HepG2 (cell line): ENCODE results near the gene DLX1. TPM values are rescaled to one million over a fixed set of nuclear protein-coding genes. Genes with fewer than 3 reads are reported as not detected.

ENCODE experiments used
- CSRNP2 ChIP-seq: sonication (generic); formaldehyde crosslinking; conservative IDR thresholded peaks from 2 replicates; pipeline ENCODE4 v1.8.0; 2022; ENCODE audit warnings: low read depth, missing genetic modification reagents
- HMGXB4 ChIP-seq, 2 experiments: sonication (generic) in 1 of 2; formaldehyde crosslinking in 1 of 2; IDR thresholded peaks; 2 replicates each; pipeline versions ENCODE4 v1.4.0 to v1.6.1; 2018 to 2020; ENCODE audit warnings: missing genetic modification reagents in 2 of 2, borderline replicate concordance in 1 of 2, low read depth in 1 of 2, mild to moderate bottlenecking in 1 of 2, missing biosample characterization in 1 of 2
- IRF9 ChIP-seq: sonication (generic); formaldehyde crosslinking; IDR thresholded peaks from 2 replicates; pipeline ENCODE4 v1.8.0; 2022; ENCODE audit warnings: missing genetic modification reagents, mild to moderate bottlenecking, borderline replicate concordance
- MTF2 ChIP-seq: sonication (generic); formaldehyde crosslinking; IDR thresholded peaks from 2 replicates; pipeline ENCODE4 v1.5.0; 2020; ENCODE audit warnings: missing genetic modification reagents, borderline replicate concordance
- MYC ChIP-seq: sonication (generic); formaldehyde crosslinking; IDR thresholded peaks from 2 replicates; pipeline ENCODE4 v1.9.0; 2021; ENCODE audit warnings: missing genetic modification reagents, borderline replicate concordance
- NR2C2 ChIP-seq: sonication (generic); formaldehyde crosslinking; IDR thresholded peaks from 2 replicates; pipeline ENCODE4 v1.4.0; 2020; ENCODE audit warnings: missing genetic modification reagents, mild to moderate bottlenecking, moderate library complexity, borderline replicate concordance
- NR2F1 ChIP-seq, 2 experiments: fragments of 450-650 bp in 1 of 2; formaldehyde crosslinking in 1 of 2; IDR thresholded peaks; 2 replicates each; pipeline versions ENCODE4 v1.5.0 to v1.6.1; 2016 to 2020; ENCODE audit warnings: mild to moderate bottlenecking in 1 of 2, missing compliant biosample characterization in 1 of 2, missing genetic modification reagents in 1 of 2, moderate library complexity in 1 of 2
- PHF5A ChIP-seq: IDR thresholded peaks from one replicate; pipeline ENCODE4 v1.6.1; 2018; ENCODE audit warnings: low read depth, missing genetic modification reagents; ENCODE audit not compliant: unreplicated experiment
- REXO4 ChIP-seq: sonication (generic); formaldehyde crosslinking; IDR thresholded peaks from 2 replicates; pipeline ENCODE4 v1.8.0; 2022; ENCODE audit warnings: missing genetic modification reagents, mild to moderate bottlenecking, borderline replicate concordance
- SALL1 ChIP-seq: sonication (generic); formaldehyde crosslinking; IDR thresholded peaks from 2 replicates; pipeline ENCODE4 v1.8.0; 2022; ENCODE audit warnings: mild to moderate bottlenecking, missing genetic modification reagents
- TERF1 ChIP-seq: sonication (generic); formaldehyde crosslinking; IDR thresholded peaks from 2 replicates; pipeline ENCODE4 v1.8.0; 2022; ENCODE audit warnings: mild to moderate bottlenecking, missing genetic modification reagents, moderate library complexity
- ZMYM4 ChIP-seq: sonication (generic); formaldehyde crosslinking; IDR thresholded peaks from 2 replicates; pipeline ENCODE4 v1.8.1; 2023; ENCODE audit warnings: mild to moderate bottlenecking, missing genetic modification reagents
- ZNF138 ChIP-seq: sonication (generic); formaldehyde crosslinking; IDR thresholded peaks from 2 replicates; pipeline ENCODE4 v1.5.0; 2020; ENCODE audit warnings: mild to moderate bottlenecking, low read depth, missing genetic modification reagents
- ZNF232 ChIP-seq: sonication (generic); formaldehyde crosslinking; IDR thresholded peaks from 2 replicates; pipeline ENCODE4 v1.4.0; 2020; ENCODE audit warnings: missing genetic modification reagents, borderline replicate concordance
- ZNF263 ChIP-seq: sonication (generic); formaldehyde crosslinking; IDR thresholded peaks from 2 replicates; pipeline ENCODE4 v1.4.0; 2020; ENCODE audit warnings: missing genetic modification reagents
- ZNF468 ChIP-seq: sonication (generic); formaldehyde crosslinking; IDR thresholded peaks from 2 replicates; pipeline ENCODE4 v1.8.0; 2022; ENCODE audit warnings: mild to moderate bottlenecking, moderate library complexity, missing genetic modification reagents
- ZNF576 ChIP-seq: sonication (generic); formaldehyde crosslinking; IDR thresholded peaks from 2 replicates; pipeline ENCODE4 v1.4.0; 2020; ENCODE audit warnings: mild to moderate bottlenecking, missing genetic modification reagents
- ZNF607 ChIP-seq: sonication (generic); formaldehyde crosslinking; IDR thresholded peaks from 2 replicates; pipeline ENCODE4 v1.5.1; 2020; ENCODE audit warnings: missing genetic modification reagents, mild to moderate bottlenecking, borderline replicate concordance
- ZNF639 ChIP-seq: conservative IDR thresholded peaks from 2 replicates; pipeline ENCODE4 v1.6.1; 2018; ENCODE audit warnings: missing genetic modification reagents
- ZSCAN9 ChIP-seq: IDR thresholded peaks from 2 replicates; pipeline ENCODE4 v1.6.1; 2016; ENCODE audit warnings: borderline replicate concordance
- polyA plus RNA-seq, 8 experiments: library from polyadenylated mRNA; depleted of rRNA in 3 of 8; stranded (reverse) in 7 of 8; unstranded in 1 of 8; fragments of >200 nt; fragmentation: Illumina TruSeq in 4 of 8; extraction: Trizol in 4 of 8; gene quantifications; 2 replicates each; pipeline versions ENCODE4 v1.2.1 to v1.2.3, GENCODE V29; 2011 to 2016; ENCODE audit warnings: low read depth in 4 of 8, missing spikeins in 1 of 8, mixed read lengths in 1 of 8; ENCODE audit not compliant: insufficient read depth in 1 of 8
- total RNA-seq, 5 experiments: library from RNA; depleted of rRNA; stranded (reverse); fragments of >200 nt; fragmentation: Illumina TruSeq; extraction: Trizol; gene quantifications; 2 replicates each; pipeline ENCODE4 v1.2.3, GENCODE V29; 2016; ENCODE audit warnings: low read depth in 1 of 5

The DLX1 gene
- total and polyA plus RNA-seq, 2 of the 13 experiments (the other 11 are each of a cell fraction or from before 2014, with no cell fraction given): 0.18 to 0.86 TPM

GRCh38 chr2:172106108-172106961 is 21.0 kb downstream of the DLX1 start (continued):
- TF ChIP-seq CSRNP2 (no peak), ZNF138 (CRISPR knock-in tag) (no peak), NR2F1 (CRISPR knock-in tag; IDR thresholded peaks at IDR 0.05) (no peak), HMGXB4 (CRISPR knock-in tag; IDR thresholded peaks at IDR 0.05; ENCODE audit: borderline replicate concordance in 1 of 2, low read depth in 1 of 2) (peak; percentile 83 to 93; a peak in 3 of 4 replicates), TERF1 (no peak), ZNF468 (CRISPR knock-in tag) (no peak), MYC (CRISPR knock-in tag) (peak; percentile 53), IRF9 (peak; percentile 67; the same call in 1 of the 2 replicates), ZSCAN9 (CRISPR knock-in tag) (no peak), NR2C2 (CRISPR knock-in tag) (0 out of 2 replicates have a peak, but pooled peaks have one; percentile 13), ZMYM4 (CRISPR knock-in tag) (peak; percentile 75), PHF5A (CRISPR knock-in tag) (peak; percentile 34), MTF2 (CRISPR knock-in tag) (peak; percentile 81), ZNF232 (CRISPR knock-in tag) (0 out of 2 replicates have a peak, but pooled peaks have one; percentile 35), REXO4 (CRISPR knock-in tag) (no peak), ZNF639 (CRISPR knock-in tag) (no peak), SALL1 (CRISPR knock-in tag) (peak; percentile 61; the same call in 1 of the 2 replicates), ZNF263 (CRISPR knock-in tag) (peak; percentile 69; the same call in 1 of the 2 replicates), ZNF607 (no peak), ZNF576 (CRISPR knock-in tag) (no peak)
